SIG-M5 treated with dmso at 0.1 percent for 504 hours (cell line): Measurements from ENCODE around the gene PRPF8.

Experiments used
- DNase-seq: peaks from one replicate; lab custom pipeline; 2025; ENCODE audit not compliant: unreplicated experiment; lab: John Stamatoyannopoulos, UW

The PRPF8 gene

DNA sequence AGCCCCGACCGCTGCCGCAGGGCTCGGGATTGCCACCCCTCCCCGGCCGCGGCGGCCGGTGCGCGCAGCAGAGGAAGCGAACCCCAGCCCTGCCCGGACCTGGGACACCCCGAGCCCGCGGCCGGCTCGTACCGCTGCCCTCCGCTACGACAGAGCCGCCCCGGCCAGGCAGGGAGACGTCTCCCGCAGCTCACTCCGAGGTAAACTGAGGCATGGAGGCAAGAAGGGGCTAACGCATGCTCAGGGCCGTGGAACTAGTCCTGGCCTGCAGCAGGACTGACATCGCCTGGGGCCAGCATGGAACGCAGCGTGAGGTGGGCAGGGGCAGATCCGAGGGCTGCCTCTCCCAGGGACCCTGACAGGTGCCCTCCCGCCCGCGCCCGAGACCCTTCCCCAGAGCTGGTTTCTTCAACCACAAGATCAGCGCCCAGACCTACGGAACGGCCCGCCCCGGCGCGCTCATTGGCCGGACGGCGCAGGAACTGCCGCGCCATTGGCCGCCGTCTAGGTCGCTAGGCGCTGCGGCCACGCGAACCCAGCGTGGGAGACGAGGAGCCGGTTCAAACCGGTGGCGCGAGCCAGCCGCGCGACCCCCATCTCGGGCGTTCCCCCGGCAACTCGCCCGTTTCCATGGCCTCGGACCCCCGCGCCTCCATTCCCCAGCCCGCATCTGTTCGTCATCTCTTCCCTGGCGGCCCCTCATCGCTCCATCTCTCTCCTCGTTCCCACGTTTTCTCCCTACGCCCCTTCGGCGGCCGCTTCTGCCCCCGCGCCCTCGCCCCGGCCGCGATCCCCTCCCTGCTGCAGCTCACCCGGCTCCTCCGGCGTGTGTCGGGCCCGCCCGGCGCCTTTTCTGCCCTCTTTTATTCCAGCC lies 56.4 kb downstream of the PRPF8 start, which contains the start of gene SLC43A2:
SLC43A2 (minus strand) TSS at position 853 of the 874 bp plus-strand sequence. CDS start 960 bp downstream, outside the sequence.
- DNase-seq, result peak; percentile 53

DNA sequence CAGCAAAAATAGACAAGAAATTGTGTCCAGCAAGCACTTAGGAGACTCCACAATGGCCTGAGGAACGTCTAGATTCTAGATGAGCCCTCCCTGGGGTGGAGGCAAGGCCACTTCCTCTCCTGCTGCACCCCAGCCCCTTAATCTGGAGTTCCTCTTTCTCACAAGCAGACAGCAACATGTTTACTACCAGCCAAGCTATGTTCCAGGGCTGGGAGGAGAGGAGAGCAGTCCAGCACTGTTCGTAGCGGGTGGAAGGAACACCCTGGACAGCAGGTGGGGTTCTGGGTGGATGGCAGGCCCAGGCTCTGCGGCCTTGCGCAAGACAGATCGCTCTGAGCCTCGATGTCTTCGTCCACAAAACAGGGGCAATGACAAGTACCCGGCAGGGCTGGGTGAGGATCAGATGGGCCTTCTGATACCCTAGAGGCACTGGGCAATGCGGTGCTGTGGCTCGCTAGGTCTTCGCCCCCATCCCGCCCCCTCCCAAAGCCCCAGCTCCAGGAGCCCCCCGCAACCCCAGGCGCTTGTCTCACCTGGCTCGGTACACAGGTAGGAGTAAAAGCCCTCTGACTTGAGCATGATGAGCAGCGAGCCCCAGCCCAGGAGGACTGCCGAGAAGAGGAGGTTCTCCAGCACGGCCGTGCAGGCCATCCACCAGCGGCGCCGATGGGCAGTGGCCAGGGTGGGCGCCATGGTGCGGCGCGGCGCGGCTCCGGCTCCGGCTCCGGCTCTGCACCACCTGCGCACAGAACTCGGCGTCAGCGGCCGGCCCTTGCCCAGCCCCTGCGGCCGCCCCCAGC lies 57.3 kb downstream of the PRPF8 start:
- peak; percentile 89 for DNase-seq

DNA sequence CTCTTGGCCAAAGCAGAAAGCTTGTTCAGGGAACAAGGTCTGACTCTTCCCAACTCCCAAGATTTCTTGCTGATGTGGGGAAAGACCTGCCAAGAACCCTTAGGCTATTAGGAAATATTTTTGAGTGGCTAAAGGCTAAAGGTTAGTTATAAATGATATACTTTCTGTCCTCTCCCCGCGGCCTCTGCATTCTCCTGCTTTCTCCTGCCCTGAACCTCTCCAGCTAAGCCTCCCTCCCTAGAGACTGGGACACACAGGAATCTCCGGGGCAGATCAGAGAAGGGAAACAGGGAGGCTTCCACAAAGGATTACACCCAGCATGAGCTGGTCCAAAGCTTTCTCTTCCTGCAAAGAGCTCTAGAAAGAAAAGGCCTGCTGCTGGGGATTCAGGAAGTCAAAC lies 58.3 kb downstream of the PRPF8 start:
- no peak for DNase-seq

DNA sequence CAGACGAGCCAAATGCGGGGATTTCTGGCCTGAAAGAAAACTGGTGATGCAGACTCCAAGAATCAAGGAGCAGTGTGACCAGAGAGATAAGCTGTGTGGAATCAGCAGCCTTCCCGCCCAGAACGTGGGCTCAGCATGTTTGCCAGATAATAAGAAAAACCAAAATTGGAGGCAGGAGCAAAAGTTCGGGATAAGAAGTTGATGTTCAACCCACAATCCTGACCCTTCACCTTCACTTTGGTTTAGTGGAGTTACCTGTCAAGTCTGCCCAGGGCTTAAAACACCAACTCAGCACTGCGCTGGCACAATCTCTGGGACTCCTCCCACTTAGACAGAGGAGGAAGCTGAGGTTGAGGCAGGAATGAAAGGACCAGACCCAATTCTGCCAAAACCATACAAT lies 59.1 kb downstream of the PRPF8 start:
- no peak for DNase-seq

DNA sequence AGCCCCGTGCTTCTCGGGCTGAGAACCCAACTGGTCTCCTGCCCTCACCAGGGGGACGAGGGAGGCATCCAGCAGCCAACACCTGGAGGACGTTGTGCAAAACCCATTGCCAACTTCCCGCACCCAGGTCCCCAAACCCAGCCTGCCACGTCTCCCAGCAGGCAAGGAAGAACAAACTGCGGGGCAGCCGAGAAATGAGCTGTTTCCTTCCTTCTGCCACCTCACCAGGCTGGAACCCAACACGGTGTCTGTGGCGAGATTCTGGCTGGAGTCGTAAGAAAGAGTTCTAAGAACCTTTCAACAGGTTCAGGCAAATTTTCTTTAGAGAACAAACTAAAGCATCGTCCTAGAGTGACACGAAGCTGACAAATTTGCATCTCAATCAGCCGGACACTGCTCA lies 59.6 kb downstream of the PRPF8 start:
- no peak for DNase-seq

DNA sequence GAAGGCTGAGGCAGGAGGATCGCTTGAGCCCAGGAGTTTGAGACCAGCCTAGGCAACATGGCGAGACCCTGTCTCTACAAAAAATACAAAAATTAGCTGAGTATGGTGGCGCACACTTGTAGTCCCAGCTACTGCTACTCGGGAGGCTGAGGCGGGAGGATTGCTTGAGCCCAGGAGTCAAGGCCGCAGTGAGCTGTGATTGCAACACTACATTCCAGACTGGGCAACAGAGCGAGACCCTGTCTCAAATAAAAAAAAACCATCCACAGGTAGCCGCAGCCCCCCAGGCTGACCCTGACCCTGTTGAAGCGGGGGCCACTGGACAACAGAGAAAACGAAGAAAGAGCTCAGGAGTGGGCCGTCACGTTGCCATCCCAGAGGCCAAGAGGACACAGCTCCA lies 60.0 kb downstream of the PRPF8 start:
- DNase-seq, result no peak

DNA sequence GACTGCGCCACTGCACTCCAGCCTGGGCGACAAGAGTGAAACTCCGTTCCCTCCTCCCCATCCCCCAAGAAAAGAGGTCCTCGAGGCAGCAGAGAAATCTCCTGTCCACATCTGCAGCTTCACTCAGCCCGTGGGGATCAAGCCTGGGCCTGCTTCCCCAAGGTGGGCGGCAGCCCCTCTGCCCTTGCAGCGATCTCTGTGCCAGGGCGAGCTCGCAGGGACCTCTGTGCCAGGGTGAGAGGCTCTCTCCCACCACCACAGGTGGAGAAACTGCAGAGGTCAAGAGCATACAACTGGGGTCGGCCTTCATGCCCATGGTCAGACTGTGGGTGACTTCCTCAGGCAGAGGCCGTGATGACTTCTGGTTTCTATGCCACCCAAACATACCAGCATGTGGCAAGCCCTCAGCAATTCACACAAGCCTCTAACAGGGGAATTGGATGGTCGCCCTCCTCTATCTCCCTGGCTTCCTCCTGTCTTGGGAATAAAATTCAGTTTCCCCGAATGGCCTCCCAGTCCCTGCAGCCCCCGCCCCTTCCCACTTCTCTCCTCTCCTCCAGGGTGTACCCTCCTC lies 61.5 kb downstream of the PRPF8 start:
- no peak for DNase-seq

DNA sequence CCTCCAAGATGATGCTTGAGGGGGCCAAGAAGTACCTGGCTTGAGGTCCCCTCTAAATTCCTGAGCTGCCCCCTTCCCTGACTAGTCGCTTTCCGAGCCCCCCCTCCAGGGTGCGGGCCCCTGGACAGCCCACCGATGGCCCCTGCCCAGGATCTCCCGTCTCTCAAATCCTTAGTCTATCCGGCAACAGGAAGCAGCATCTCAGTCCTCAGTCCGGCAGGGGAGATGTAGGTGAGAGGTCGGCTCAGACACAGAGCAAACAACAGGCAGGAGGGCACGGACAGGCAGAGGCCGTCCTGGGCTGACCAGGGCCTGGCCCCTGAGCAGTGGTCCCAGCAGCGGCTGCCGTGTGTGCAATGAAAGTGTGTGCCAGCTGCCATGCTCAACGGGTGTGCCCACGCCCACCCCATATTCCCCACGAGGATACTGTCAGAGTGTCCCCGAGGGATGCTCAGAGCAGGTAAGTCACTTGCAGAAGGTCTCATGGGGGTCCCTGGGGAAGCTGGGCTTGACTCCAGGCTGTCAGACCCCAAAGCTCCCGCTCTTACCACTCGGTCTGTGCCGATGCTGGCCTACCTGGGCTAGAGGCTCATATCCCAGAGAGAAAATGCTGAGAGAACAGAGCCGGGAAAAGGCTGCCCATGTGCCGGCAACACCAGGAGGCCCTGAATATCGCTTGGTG lies 63.3 kb downstream of the PRPF8 start:
- no peak for DNase-seq

DNA sequence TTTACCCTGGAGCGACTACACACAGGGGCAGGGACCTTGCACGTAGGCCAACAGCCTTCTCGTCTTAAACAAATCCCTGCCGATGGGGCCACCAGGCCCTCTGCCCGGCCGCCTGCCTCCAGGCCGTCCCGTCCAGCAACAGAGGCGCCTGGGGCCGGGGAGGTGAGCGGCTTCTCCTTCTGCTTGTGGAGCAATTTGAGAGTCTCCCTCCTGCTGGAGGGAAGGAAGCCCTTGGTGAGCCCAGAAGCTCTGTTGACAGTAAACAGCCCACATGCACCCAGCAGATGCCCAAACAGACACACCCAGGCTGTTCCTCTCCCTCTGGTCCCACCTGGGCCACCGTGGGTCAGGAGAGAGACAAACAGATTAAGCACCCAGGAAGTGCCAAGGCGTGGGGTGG lies 64.2 kb downstream of the PRPF8 start:
- no peak for DNase-seq

DNA sequence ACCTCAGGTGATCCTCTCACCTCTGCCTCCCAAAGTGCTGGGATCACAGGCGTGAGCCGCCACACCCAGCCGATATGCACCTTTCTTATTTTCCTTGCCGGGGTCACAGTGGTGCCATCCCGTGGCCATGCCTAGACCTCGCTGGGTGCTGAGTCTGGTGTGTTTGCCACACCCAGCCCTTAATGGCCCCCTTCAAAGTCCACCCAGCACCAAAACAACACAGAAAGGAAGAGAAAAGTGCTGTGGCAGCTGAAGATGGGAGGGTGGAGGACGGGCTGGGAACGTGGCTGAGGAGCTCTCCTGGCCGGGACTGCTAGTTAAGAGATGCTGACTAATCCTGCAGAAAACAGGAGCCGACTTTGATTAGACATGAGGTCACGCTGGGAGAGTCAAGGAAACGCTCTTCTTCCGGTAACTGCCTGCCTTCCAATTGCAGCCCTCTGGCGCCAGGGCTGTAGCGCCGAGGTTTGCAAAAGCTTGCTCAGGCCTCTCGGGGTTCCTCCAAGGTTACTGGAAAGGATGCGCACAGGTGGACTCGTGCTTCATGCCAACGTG lies 67.0 kb downstream of the PRPF8 start:
- DNase-seq, result no peak

DNA sequence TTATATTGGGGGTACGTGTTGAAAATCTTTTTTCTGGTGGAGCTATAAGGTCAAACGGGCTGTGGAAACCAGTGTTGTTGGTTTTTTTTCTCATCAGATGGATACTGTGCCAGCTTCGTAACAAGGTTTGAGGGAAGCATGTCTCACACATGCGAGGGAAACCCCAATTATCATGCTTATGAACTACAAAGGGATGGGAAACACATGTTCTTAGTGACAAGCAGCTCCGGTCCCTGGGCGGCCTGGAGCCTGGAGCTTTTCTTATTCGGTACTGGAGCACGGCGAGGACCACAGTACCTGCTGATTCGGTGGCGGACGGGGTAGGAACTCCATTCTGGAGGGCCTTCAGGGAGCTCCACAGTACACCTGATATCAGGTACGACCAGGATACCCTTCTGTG lies 68.6 kb downstream of the PRPF8 start:
- DNase-seq, result no peak

DNA sequence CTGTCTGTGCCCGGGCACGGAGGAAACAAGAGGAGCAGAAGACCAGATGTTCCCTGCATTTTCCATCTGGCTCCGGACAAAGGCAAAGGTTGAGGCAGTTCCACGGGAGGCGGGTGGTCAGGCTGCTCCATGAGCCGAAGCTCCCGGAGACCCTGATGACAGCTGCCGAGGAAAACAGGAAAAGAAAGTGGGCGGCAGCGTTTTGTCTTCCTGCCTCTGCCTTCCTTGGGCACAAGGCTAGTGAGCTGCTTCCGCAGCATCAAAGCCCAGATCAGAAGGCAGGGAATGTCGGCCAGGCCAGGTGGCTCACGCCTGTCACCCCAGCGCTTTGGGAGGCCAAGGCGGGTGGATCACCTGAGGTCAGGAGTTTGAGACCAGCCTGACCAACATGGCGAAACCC lies 72.3 kb downstream of the PRPF8 start:
- no peak for DNase-seq

DNA sequence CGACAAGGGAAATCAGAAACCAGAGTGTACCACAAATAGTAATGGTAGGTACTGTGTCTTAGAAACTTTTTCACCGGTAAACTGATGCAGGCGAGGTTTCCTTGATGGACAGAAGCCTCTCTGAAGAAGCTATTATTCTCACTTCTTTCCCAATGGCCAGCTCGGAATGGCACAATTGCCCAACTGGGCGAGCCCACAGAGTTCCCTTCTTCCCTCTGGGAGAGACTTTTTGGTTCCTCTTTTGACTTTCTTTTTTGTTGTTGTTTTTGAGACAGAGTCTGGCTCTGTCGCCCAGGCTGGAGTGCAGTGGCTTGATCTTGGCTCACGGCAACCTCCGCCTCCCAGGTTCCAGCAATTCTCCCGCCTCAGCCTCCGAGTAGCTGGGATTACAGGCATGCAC lies 73.0 kb downstream of the PRPF8 start:
- DNase-seq, result peak; percentile 75

DNA sequence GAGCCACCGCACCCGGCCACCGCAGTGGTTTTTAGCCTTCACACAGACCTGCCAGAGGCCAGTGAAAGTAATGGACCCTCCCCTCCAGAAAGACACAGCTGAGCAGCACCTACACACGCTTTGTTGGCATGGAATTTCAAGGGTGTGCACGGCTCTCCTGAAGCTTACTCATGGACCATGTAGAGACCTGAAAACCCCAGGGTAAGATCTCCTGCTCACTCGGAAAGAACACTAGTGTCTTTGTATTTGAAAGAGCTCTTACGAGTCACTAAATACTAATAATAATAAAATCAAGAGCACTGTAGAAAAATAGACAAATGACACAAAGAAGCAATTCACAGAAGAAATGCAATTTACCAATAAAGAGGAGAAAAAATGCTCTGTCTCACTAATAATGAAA lies 76.0 kb downstream of the PRPF8 start:
- DNase-seq, result no peak

DNA sequence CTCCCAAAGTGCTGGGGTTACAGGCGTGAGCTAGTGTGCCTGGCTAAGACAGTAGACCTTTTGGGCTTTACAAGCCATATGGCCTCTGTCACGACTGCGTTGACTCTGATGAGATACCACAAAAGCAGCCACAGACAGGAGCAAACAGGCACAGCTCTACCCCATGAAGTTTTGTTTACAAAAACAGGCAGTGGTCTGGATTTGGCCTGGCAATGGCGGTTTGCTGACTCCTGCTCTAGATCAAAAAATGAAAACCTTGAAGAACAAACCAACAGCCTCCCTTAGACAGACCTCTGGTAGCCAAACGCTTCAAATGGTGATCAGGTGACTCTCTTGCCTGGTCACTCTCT lies 76.7 kb downstream of the PRPF8 start:
- DNase-seq, result no peak

DNA sequence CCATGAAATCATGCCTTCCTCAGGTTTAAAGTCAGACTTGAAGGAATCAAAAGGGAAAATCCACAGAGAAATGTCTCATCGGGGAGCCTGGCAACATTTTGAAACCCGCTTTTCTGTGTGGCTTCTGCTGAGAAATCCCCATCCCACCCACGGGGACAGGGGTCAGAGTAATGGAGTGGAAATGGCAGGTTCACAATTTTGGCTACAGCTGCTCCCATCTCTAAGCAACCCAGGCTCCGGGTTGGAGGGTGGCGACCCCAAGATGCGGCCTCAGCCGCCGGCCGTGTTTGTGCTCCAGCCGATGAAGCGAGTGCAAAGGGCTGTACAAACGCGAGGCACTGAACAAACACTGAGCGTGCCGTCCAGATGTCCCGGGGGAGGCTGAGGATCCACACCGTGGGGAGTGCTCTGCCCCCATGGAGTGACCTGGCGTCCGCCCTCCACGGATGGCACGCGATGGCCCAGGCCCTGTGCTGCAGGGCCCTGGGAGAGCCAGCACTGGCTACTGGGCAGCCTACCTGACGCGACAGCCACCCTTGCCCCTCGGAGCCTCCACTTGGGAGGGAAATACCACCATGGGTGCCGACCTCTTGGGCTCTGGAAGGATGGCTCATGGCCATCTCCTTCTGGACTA lies 78.2 kb downstream of the PRPF8 start:
- no peak for DNase-seq

DNA sequence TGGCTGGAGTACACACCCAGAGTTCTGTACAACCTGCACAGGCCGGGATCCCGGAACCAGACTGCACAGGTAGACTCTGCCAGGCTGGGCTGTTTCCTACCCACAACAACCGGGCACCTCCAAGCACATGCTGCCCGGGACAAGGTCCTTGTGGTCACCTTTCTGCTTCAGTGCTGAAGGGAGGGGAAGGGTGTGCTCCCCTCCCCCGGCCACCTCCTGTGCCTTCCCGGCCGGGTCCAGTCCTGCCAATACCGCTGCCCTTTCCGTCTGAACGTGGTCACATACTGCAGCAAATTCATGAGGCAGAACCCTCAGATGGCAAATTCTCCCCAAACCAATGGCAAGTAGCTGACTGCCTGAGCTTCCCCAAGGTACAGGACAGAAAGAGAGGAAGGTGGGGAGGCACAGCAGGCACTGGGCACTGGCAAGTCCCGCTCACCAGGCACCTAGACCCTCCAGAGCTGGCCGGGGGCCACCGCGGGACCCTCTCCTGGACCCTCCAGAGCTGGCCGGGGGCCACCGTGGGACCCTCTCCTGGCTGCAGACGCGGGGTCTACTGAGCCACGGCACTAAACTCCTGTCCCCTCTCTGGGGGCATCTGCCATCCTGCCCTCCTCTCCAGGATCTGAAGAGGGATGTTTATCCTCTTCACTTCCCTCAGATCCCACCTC lies 78.9 kb downstream of the PRPF8 start:
- DNase-seq, result no peak

DNA sequence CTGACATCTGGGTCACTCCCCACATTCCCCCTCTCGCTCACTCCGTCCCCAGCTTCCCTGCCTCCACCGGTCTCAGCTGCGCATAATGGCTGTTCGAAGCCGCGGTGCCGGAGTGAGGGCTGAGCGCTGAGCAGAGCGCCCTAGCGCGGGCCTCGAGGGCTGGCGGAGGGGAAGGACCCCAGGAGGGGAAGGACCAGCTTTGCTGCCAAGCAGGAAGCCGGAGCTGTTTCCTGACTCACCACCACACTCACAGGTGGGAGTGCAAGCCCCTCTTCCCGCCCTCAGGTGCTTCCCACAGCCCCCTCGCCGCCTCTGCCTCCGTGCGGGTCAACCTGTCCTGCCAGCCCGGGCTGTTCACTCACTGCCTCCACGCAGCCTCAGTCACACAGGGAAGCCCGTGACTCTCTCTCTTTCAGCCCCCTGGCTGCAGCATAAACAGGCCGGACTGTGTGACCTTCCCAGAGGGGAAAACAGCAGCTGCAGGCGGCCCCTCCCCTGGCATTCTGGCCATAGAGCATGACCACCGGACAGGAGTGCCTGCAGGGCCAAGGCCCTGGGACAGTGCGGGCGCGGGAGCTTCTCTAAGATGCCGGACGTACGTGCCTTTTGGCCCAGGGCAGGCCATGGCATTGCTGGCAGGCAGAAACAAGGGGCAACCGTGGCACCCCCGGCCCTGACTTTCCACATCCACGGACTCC lies 79.7 kb downstream of the PRPF8 start:
- DNase-seq, result no peak

DNA sequence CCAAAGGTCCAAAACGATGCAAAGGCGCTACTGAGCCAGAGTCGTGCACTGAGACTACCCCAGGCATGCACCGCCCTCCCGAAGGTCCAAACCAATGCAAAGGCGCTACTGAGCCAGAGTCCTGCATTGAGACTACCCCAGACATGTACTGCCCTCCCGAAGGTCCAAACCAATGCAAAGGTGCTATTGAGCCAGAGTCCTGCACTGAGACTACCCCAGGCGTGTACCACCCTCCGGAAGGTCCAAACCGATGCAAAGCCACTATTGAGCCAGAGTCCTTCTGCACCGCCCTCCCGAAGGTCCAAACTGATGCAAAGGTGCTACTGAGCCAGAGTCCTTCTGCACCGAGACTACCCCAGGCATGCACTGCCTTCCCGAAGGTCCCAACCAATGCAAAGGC lies 83.1 kb downstream of the PRPF8 start:
- no peak for DNase-seq
